PFSK-1 (cell line): ENCODE measurements around the gene DIO1.

Source experiments
- FOXP2 ChIP-seq: optimal IDR thresholded peaks from 2 replicates; pipeline ENCODE3; 2011; ENCODE audit warnings: borderline replicate concordance, control low read depth, inconsistent platforms; ENCODE audit not compliant: insufficient read depth; ENCODE audit errors: extremely low read length, extremely low read depth
- POLR2AphosphoS5 ChIP-seq: IDR thresholded peaks from 2 replicates; pipeline ENCODE4 v1.6.1; 2012; ENCODE audit warnings: low read depth, mild to moderate bottlenecking, control low read depth, low read length, moderate library complexity
- SIN3A ChIP-seq: IDR thresholded peaks from 2 replicates; pipeline ENCODE4 v1.6.1; 2012; ENCODE audit warnings: mild to moderate bottlenecking, low read length, moderate library complexity, borderline replicate concordance; ENCODE audit not compliant: insufficient read depth
- TAF1 ChIP-seq: IDR thresholded peaks from 2 replicates; pipeline ENCODE4 v1.6.1; 2012; ENCODE audit warnings: low read length, control low read depth, borderline replicate concordance; ENCODE audit not compliant: insufficient read depth
- TF ChIP-seq, protein P1 (sequence below), 2 experiments: IDR thresholded peaks; 2 replicates each; pipeline versions ENCODE4 v1.6.1 to v1.8.0; 2011 to 2012; ENCODE audit warnings: low read depth in 2 of 2, low read length in 2 of 2, control low read depth in 1 of 2, inconsistent platforms in 1 of 2, mild to moderate bottlenecking in 1 of 2, moderate library complexity in 1 of 2; ENCODE audit not compliant: insufficient read depth in 1 of 2

The DIO1 gene

GRCh38 chr1:53956308-53957168 lies 62.6 kb downstream of the DIO1 start:
- TF ChIP-seq SIN3A (no peak), TAF1 (no peak), FOXP2 (no peak), POLR2AphosphoS5 (no peak)
- TF ChIP-seq, protein P1, sequence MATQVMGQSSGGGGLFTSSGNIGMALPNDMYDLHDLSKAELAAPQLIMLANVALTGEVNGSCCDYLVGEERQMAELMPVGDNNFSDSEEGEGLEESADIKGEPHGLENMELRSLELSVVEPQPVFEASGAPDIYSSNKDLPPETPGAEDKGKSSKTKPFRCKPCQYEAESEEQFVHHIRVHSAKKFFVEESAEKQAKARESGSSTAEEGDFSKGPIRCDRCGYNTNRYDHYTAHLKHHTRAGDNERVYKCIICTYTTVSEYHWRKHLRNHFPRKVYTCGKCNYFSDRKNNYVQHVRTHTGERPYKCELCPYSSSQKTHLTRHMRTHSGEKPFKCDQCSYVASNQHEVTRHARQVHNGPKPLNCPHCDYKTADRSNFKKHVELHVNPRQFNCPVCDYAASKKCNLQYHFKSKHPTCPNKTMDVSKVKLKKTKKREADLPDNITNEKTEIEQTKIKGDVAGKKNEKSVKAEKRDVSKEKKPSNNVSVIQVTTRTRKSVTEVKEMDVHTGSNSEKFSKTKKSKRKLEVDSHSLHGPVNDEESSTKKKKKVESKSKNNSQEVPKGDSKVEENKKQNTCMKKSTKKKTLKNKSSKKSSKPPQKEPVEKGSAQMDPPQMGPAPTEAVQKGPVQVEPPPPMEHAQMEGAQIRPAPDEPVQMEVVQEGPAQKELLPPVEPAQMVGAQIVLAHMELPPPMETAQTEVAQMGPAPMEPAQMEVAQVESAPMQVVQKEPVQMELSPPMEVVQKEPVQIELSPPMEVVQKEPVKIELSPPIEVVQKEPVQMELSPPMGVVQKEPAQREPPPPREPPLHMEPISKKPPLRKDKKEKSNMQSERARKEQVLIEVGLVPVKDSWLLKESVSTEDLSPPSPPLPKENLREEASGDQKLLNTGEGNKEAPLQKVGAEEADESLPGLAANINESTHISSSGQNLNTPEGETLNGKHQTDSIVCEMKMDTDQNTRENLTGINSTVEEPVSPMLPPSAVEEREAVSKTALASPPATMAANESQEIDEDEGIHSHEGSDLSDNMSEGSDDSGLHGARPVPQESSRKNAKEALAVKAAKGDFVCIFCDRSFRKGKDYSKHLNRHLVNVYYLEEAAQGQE (IDR thresholded peaks at IDR 0.05; ENCODE audit: insufficient read depth in 1 of 2, low read depth in 2 of 2, low read length in 2 of 2): no peak

- TF ChIP-seq FOXP2 (no peak), SIN3A (no peak), POLR2AphosphoS5 (no peak), TAF1 (no peak)
- TF ChIP-seq, protein P1 (IDR thresholded peaks at IDR 0.05; ENCODE audit: insufficient read depth in 1 of 2, low read depth in 2 of 2, low read length in 2 of 2): no peak
These were observed 63.3 kb downstream of the DIO1 start for GRCh38 chr1:53957194-53957818.

- TF ChIP-seq SIN3A: no peak
- TF ChIP-seq POLR2AphosphoS5: no peak
- no peak for TF ChIP-seq TAF1
- no peak for TF ChIP-seq FOXP2
- TF ChIP-seq, protein P1 (IDR thresholded peaks at IDR 0.05; ENCODE audit: insufficient read depth in 1 of 2, low read depth in 2 of 2, low read length in 2 of 2): no peak
These were observed 65.8 kb downstream of the DIO1 start for GRCh38 chr1:53959664-53960250.
